WTC11 (cell line): ENCODE results near the gene MEGF9.

Experiments
- ARID4B ChIP-seq: sonication (generic); formaldehyde crosslinking; IDR thresholded peaks from 2 replicates; pipeline ENCODE4 v1.8.0; 2023; ENCODE audit warnings: missing genetic modification reagents, mild to moderate bottlenecking, borderline replicate concordance
- CREB1 ChIP-seq: sonication (generic); formaldehyde crosslinking; IDR thresholded peaks from 2 replicates; pipeline ENCODE4 v1.8.0; 2023; ENCODE audit warnings: mild to moderate bottlenecking, missing genetic modification reagents
- FOXP1 ChIP-seq: sonication (generic); formaldehyde crosslinking; IDR thresholded peaks from 2 replicates; pipeline ENCODE4 v1.8.0; 2022; ENCODE audit warnings: missing genetic modification reagents, mild to moderate bottlenecking, moderate library complexity, borderline replicate concordance
- HMGXB4 ChIP-seq: sonication (generic); formaldehyde crosslinking; IDR thresholded peaks from 2 replicates; pipeline ENCODE4 v1.8.1; 2023; ENCODE audit warnings: mild to moderate bottlenecking, moderate library complexity, missing genetic modification reagents
- NFE2L1 ChIP-seq: sonication (generic); formaldehyde crosslinking; IDR thresholded peaks from 2 replicates; pipeline ENCODE4 v1.8.1; 2023; ENCODE audit warnings: missing genetic modification reagents
- NR3C1 ChIP-seq: sonication (generic); formaldehyde crosslinking; conservative IDR thresholded peaks from 2 replicates; pipeline ENCODE4 v1.8.1; 2023; ENCODE audit warnings: low read depth, mild to moderate bottlenecking, missing genetic modification reagents
- SMAD3 ChIP-seq: sonication (generic); formaldehyde crosslinking; IDR thresholded peaks from 2 replicates; pipeline ENCODE4 v1.8.0; 2022; ENCODE audit warnings: missing genetic modification reagents, mild to moderate bottlenecking, borderline replicate concordance
- TEAD4 ChIP-seq: sonication (generic); formaldehyde crosslinking; IDR thresholded peaks from 2 replicates; pipeline ENCODE4 v1.8.0; 2022; ENCODE audit warnings: mild to moderate bottlenecking, missing genetic modification reagents
- ZSCAN18 ChIP-seq: fragments of 250-450 bp; sonication (Bioruptor Pico); IDR thresholded peaks from 2 replicates; pipeline ENCODE4 v2.1.2; 2022; ENCODE audit warnings: mild to moderate bottlenecking, moderate library complexity
- TF ChIP-seq, protein P1 (sequence below): sonication (generic); formaldehyde crosslinking; IDR thresholded peaks from 2 replicates; pipeline ENCODE4 v1.8.1; 2022; ENCODE audit warnings: low read depth, mild to moderate bottlenecking, moderate library complexity, missing genetic modification reagents, borderline replicate concordance
- TF ChIP-seq, protein P2 (sequence below): fragments of 200-600 bp; IDR thresholded peaks from 2 replicates; pipeline ENCODE4 v1.8.0; 2022; ENCODE audit warnings: antibody characterized with exemption
- TF ChIP-seq, protein P3 (sequence below): sonication (generic); formaldehyde crosslinking; IDR thresholded peaks from 2 replicates; pipeline ENCODE4 v1.8.1; 2023; ENCODE audit warnings: mild to moderate bottlenecking, missing genetic modification reagents, moderate library complexity
- TF ChIP-seq, protein P4 (sequence below): fragments of 250-450 bp; sonication (Bioruptor Pico); conservative IDR thresholded peaks from 2 replicates; pipeline ENCODE4 v1.9.0; 2021; ENCODE audit warnings: mild to moderate bottlenecking

DNA sequence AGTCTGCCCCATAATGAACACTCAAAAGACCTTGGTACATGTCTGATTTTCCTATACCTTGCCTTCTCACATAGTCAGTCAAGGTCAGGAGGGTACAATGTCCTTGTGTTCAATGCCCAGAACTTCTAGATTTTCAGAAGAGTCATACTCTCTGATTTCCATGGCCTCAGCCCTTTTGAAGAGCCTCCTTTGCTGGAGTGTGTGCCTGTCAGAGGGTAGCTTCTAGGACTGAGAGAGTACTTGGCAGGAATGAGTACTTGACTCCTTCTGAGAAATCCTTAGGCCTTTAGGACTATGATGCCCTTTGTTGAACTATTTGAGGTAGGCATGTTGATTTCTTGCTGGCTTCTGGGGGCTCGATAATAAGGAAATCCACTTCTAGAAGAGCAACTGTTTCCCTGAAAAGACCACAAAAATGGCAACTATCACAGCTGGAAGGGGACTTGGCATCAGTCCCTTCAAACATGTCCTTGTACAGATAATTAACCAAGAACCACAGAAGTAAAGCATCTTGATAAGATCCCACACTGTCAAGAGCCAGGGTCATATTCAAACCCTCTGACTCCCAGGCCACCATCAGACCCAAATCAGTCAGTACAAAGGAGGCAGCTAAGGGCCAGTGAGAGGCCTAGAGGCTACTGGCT lies 10.6 kb upstream of the MEGF9 start:
- no peak for TF ChIP-seq NR3C1 (CRISPR knock-in tag)
- TF ChIP-seq SMAD3, result no peak
- no peak for TF ChIP-seq CREB1 (CRISPR knock-in tag)
- no peak for TF ChIP-seq HMGXB4 (CRISPR knock-in tag)
- TF ChIP-seq, protein P1, sequence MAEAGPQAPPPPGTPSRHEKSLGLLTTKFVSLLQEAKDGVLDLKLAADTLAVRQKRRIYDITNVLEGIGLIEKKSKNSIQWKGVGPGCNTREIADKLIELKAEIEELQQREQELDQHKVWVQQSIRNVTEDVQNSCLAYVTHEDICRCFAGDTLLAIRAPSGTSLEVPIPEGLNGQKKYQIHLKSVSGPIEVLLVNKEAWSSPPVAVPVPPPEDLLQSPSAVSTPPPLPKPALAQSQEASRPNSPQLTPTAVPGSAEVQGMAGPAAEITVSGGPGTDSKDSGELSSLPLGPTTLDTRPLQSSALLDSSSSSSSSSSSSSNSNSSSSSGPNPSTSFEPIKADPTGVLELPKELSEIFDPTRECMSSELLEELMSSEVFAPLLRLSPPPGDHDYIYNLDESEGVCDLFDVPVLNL (CRISPR knock-in tag), result no peak
- no peak for TF ChIP-seq NFE2L1 (CRISPR knock-in tag)
- TF ChIP-seq, protein P2, sequence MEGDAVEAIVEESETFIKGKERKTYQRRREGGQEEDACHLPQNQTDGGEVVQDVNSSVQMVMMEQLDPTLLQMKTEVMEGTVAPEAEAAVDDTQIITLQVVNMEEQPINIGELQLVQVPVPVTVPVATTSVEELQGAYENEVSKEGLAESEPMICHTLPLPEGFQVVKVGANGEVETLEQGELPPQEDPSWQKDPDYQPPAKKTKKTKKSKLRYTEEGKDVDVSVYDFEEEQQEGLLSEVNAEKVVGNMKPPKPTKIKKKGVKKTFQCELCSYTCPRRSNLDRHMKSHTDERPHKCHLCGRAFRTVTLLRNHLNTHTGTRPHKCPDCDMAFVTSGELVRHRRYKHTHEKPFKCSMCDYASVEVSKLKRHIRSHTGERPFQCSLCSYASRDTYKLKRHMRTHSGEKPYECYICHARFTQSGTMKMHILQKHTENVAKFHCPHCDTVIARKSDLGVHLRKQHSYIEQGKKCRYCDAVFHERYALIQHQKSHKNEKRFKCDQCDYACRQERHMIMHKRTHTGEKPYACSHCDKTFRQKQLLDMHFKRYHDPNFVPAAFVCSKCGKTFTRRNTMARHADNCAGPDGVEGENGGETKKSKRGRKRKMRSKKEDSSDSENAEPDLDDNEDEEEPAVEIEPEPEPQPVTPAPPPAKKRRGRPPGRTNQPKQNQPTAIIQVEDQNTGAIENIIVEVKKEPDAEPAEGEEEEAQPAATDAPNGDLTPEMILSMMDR, result no peak
- TF ChIP-seq, protein P3, sequence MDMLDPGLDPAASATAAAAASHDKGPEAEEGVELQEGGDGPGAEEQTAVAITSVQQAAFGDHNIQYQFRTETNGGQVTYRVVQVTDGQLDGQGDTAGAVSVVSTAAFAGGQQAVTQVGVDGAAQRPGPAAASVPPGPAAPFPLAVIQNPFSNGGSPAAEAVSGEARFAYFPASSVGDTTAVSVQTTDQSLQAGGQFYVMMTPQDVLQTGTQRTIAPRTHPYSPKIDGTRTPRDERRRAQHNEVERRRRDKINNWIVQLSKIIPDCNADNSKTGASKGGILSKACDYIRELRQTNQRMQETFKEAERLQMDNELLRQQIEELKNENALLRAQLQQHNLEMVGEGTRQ (CRISPR knock-in tag), result no peak
- no peak for TF ChIP-seq FOXP1 (CRISPR knock-in tag)
- TF ChIP-seq ARID4B (CRISPR knock-in tag), result no peak
- TF ChIP-seq TEAD4, result no peak
- no peak for TF ChIP-seq ZSCAN18
- TF ChIP-seq, protein P4, sequence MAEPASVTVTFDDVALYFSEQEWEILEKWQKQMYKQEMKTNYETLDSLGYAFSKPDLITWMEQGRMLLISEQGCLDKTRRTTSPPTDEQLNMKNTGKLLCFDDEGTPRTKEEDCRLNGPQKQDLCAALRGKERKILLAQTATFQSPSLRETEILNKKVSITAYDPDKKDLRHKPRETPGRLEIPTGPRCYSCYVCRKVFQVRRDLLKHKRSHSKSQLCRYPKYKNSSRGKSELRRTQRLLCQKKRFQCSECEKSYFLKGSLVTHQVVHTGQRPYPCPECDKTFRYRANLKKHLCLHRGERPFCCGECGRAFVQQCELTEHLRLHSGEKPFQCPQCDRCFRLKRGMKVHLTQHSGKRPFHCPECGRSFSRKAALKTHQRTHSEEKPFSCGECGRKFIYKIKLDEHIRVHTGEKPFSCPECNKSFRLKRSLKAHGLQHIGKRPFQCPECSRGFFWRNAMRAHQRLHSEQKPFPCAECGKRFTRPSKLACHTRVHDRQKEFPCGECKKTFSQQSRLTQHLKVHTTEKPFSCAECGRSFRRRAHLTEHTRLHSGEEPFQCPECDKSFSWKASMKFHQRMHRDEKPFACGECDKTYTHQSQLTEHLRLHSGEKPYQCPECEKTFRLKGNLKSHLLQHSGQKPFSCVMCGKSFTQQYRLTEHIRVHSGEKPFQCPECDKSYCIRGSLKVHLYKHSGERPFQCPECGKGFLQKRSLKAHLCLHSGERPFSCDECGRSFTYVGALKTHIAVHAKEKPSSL (CRISPR knock-in tag), result no peak
